Stomach (tissue), 4 donors: ENCODE results near the gene MYO1E.
"Not testable (repeated sequence)": the region's sequence is repeated elsewhere in the genome, so short reads cannot be mapped to it uniquely, and the experiment has no call there.

ENCODE experiments used
- POLR2A ChIP-seq, 4 donors: fragments of 450-650 bp; IDR thresholded peaks; one replicate each; pipeline ENCODE4 v1.6.1; 2016; ENCODE audit warnings: antibody characterized with exemption in 4 of 4, control low read depth in 2 of 4, mild to moderate bottlenecking in 1 of 4, moderate library complexity in 1 of 4
- TF ChIP-seq, protein P1 (sequence below), 7 experiments: fragments of 450-650 bp in 4 of 7; fragments of 200-600 bp in 3 of 7; sonication (generic) in 3 of 7; IDR thresholded peaks; one replicate each; pipeline ENCODE4 v1.5.1; 2016 to 2019; ENCODE audit warnings: antibody characterized with exemption in 7 of 7, control low read depth in 2 of 7, mild to moderate bottlenecking in 1 of 7

DNA sequence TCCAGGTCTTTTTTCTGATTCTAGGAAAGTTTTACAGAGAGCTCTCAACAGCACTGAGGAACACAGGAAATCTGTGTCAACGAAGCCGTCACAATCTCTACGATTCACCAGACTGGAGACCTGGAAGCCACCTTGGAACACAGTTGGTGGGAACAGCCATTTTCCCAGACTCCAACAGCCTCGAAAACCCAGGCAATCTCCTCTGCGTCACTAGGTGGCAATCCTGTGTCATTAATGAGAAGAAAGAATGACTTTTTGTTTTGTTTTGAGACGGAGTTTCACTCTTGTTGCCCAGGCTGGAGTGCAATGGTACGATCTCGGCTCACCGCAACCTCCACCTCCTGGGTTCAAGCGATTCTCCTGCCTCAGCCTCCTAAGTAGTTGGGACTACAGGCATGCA lies 228.1 kb downstream of the MYO1E start:
- TF ChIP-seq, protein P1, sequence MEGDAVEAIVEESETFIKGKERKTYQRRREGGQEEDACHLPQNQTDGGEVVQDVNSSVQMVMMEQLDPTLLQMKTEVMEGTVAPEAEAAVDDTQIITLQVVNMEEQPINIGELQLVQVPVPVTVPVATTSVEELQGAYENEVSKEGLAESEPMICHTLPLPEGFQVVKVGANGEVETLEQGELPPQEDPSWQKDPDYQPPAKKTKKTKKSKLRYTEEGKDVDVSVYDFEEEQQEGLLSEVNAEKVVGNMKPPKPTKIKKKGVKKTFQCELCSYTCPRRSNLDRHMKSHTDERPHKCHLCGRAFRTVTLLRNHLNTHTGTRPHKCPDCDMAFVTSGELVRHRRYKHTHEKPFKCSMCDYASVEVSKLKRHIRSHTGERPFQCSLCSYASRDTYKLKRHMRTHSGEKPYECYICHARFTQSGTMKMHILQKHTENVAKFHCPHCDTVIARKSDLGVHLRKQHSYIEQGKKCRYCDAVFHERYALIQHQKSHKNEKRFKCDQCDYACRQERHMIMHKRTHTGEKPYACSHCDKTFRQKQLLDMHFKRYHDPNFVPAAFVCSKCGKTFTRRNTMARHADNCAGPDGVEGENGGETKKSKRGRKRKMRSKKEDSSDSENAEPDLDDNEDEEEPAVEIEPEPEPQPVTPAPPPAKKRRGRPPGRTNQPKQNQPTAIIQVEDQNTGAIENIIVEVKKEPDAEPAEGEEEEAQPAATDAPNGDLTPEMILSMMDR (IDR thresholded peaks at IDR 0.05), result not testable (repeated sequence)
- not testable (repeated sequence) for TF ChIP-seq POLR2A (IDR thresholded peaks at IDR 0.05)
